ENCODE data around the gene PLOD3.

DNA sequence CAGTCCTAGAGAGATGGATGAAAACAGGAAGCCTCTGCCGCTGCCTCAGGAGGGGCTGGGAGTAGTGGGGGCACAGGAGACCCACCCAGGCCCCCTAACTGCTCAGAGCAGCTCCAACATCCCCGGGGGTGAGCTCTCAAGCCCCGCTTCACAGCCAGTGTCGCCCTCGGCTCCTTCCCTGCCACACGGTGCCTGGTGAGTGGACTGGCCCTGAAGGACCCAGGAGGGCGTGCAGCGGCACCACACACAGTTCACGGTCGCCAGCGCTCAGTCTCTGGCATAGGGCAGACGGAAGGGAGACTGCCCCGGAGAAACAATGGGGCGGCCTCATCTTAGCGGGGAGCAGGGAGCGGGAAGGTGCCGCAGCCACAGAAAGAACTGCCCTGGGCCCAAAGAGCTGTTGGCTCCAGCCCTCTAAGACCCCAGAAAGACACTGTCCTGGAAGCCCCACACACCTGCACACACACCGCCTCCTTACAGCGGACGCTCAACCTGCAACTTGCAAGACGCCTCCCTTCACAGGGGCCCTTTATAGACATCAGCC lies 19.0 kb upstream of the PLOD3 start:
- TF ChIP-seq, protein P1, sequence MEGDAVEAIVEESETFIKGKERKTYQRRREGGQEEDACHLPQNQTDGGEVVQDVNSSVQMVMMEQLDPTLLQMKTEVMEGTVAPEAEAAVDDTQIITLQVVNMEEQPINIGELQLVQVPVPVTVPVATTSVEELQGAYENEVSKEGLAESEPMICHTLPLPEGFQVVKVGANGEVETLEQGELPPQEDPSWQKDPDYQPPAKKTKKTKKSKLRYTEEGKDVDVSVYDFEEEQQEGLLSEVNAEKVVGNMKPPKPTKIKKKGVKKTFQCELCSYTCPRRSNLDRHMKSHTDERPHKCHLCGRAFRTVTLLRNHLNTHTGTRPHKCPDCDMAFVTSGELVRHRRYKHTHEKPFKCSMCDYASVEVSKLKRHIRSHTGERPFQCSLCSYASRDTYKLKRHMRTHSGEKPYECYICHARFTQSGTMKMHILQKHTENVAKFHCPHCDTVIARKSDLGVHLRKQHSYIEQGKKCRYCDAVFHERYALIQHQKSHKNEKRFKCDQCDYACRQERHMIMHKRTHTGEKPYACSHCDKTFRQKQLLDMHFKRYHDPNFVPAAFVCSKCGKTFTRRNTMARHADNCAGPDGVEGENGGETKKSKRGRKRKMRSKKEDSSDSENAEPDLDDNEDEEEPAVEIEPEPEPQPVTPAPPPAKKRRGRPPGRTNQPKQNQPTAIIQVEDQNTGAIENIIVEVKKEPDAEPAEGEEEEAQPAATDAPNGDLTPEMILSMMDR (IDR thresholded peaks at IDR 0.05; ENCODE audit: borderline replicate concordance, extremely low read depth, low read length, poor library complexity, severe bottlenecking), result no peak
- no peak for TF ChIP-seq EZH2 (IDR thresholded peaks at IDR 0.05; ENCODE audit: borderline replicate concordance, low read depth, low read length, severe bottlenecking)
